Mesenchymal stem cell (in vitro differentiated cells and primary cell): ENCODE data around the gene PSME4.
A peak's percentile ranks its signal among the peaks of the same experiment; 100 is the strongest.
"Not testable (repeated sequence)": the region's sequence is repeated elsewhere in the genome, so short reads cannot be mapped to it uniquely, and the experiment has no call there.

ENCODE experiments used
- DNase-seq: peaks from one replicate; pipeline ENCODE4 v3.0.0-alpha.2; 2013
- H2AFZ ChIP-seq: one replicate; pipeline ENCODE4 v1.6.1; 2013; ENCODE audit warnings: low read depth, mild to moderate bottlenecking, control low read depth, inconsistent platforms, low read length, moderate library complexity
- H2AK5ac ChIP-seq: 2 replicates; pipeline ENCODE4 v1.6.1; 2013; ENCODE audit warnings: low read length, moderate library complexity, mild to moderate bottlenecking, inconsistent platforms; ENCODE audit not compliant: severe bottlenecking
- H2BK120ac ChIP-seq: one replicate; pipeline ENCODE4 v1.6.1; 2013; ENCODE audit warnings: low read depth, mild to moderate bottlenecking, inconsistent platforms, low read length, moderate library complexity
- H2BK12ac ChIP-seq, 2 experiments: one replicate each; pipeline ENCODE4 v1.6.1; 2013; ENCODE audit warnings: inconsistent platforms in 2 of 2, low read length in 2 of 2, mild to moderate bottlenecking in 2 of 2, moderate library complexity in 2 of 2, control low read depth in 1 of 2
- H2BK15ac ChIP-seq: one replicate; pipeline ENCODE4 v1.6.1; 2013; ENCODE audit warnings: mild to moderate bottlenecking, low read depth, inconsistent platforms; ENCODE audit not compliant: poor library complexity, severe bottlenecking
- H2BK5ac ChIP-seq: 2 replicates; pipeline ENCODE4 v1.6.1; 2013; ENCODE audit warnings: low read depth, mild to moderate bottlenecking, low read length, control low read depth, inconsistent platforms; ENCODE audit not compliant: poor library complexity, severe bottlenecking
- H3K14ac ChIP-seq, 2 experiments: one replicate each; pipeline ENCODE4 v1.6.1; 2013; ENCODE audit warnings: inconsistent platforms in 2 of 2, low read length in 2 of 2, control low read depth in 1 of 2, mild to moderate bottlenecking in 1 of 2, moderate library complexity in 1 of 2
- H3K18ac ChIP-seq, 2 experiments: one replicate each; pipeline ENCODE4 v1.6.1; 2013; ENCODE audit warnings: inconsistent platforms in 2 of 2, low read length in 2 of 2, control low read depth in 1 of 2, low read depth in 1 of 2, mild to moderate bottlenecking in 1 of 2
- H3K23ac ChIP-seq, 2 experiments: one replicate each; pipeline ENCODE4 v1.6.1; 2013; ENCODE audit warnings: inconsistent platforms in 2 of 2, low read length in 2 of 2, mild to moderate bottlenecking in 2 of 2, moderate library complexity in 2 of 2, control low read depth in 1 of 2
- H3K27ac ChIP-seq: 2 replicates; pipeline ENCODE4 v1.5.1; 2013; ENCODE audit warnings: mild to moderate bottlenecking, moderate library complexity, low read length, control low read depth, inconsistent platforms; ENCODE audit not compliant: poor library complexity, severe bottlenecking
- H3K27me3 ChIP-seq, 2 experiments: 2 replicates each; pipeline versions ENCODE4 v1.6.1 to v1.7.0; 2013; ENCODE audit warnings: low read length in 2 of 2, mild to moderate bottlenecking in 2 of 2, moderate library complexity in 2 of 2, control low read depth in 1 of 2, inconsistent platforms in 1 of 2; ENCODE audit not compliant: control insufficient read depth in 1 of 2, insufficient read depth in 1 of 2
- H3K36me3 ChIP-seq, 2 experiments: 2 replicates each; pipeline versions ENCODE4 v1.6.1 to v1.7.0; 2013; ENCODE audit warnings: low read length in 2 of 2, control low read depth in 1 of 2, inconsistent platforms in 1 of 2, low read depth in 1 of 2, mild to moderate bottlenecking in 1 of 2; ENCODE audit not compliant: insufficient read depth in 2 of 2, control insufficient read depth in 1 of 2
- H3K4ac ChIP-seq, 2 experiments: one replicate each; pipeline ENCODE4 v1.6.1; 2013; ENCODE audit warnings: inconsistent platforms in 2 of 2, low read length in 2 of 2, mild to moderate bottlenecking in 2 of 2, moderate library complexity in 2 of 2, control low read depth in 1 of 2, low read depth in 1 of 2
- H3K4me1 ChIP-seq: 2 replicates; pipeline ENCODE4 v1.6.1; 2013; ENCODE audit warnings: low read depth, low read length, control low read depth; ENCODE audit not compliant: control insufficient read depth, insufficient read depth
- H3K4me2 ChIP-seq: 2 replicates; pipeline ENCODE4 v1.6.1; 2013; ENCODE audit warnings: low read length, mild to moderate bottlenecking, inconsistent platforms; ENCODE audit not compliant: poor library complexity, severe bottlenecking
- H3K4me3 ChIP-seq, 2 experiments: 2 replicates each; pipeline versions ENCODE4 v1.5.1 to v1.7.0; 2013; ENCODE audit warnings: low read length in 2 of 2, mild to moderate bottlenecking in 2 of 2, control low read depth in 1 of 2, low read depth in 1 of 2; ENCODE audit not compliant: insufficient read depth in 1 of 2
- H3K79me1 ChIP-seq: replicated peaks from 2 replicates; pipeline ENCODE4 v1.6.1; 2013; ENCODE audit warnings: mild to moderate bottlenecking, control low read depth, low read length, inconsistent platforms; ENCODE audit not compliant: poor library complexity, severe bottlenecking
- H3K9ac ChIP-seq: 2 replicates; pipeline ENCODE4 v1.7.0; 2013; ENCODE audit warnings: mild to moderate bottlenecking, low read length, moderate library complexity
- H3K9me3 ChIP-seq: 2 replicates; pipeline ENCODE4 v1.7.0; 2013; ENCODE audit warnings: mild to moderate bottlenecking, low read length; ENCODE audit not compliant: control insufficient read depth
- H4K8ac ChIP-seq: one replicate; pipeline ENCODE4 v1.6.1; 2013; ENCODE audit warnings: inconsistent platforms, mild to moderate bottlenecking, low read length, moderate library complexity
- H4K91ac ChIP-seq: one replicate; pipeline ENCODE4 v1.6.1; 2013; ENCODE audit warnings: mild to moderate bottlenecking, low read length, inconsistent platforms
- WGBS: methylation state at CpG from one replicate; pipeline ENCODE4 v1.1.7; 2013; ENCODE audit warnings: mixed read lengths; 5-methylcytosine and 5-hydroxymethylcytosine counted together

The PSME4 gene

GRCh38 chr2:53854678-53855077 lies 116.1 kb downstream of the PSME4 start:
- no peak for DNase-seq
- peaks cover 19 to 30% of the 10 kb centered on the region in 2 experiments for H3K36me3 ChIP-seq
- no peaks in the 10 kb centered on the region for H3K9me3 ChIP-seq
- H2BK15ac ChIP-seq: no peak overlapping the region
- no peak overlapping the region for H2AFZ ChIP-seq
- H2BK120ac ChIP-seq: no peak overlapping the region
- no peak overlapping the region for H3K4me2 ChIP-seq
- no peak overlapping the region for H4K8ac ChIP-seq
- H3K9ac ChIP-seq: no peak overlapping the region
- no peak overlapping the region for H3K18ac ChIP-seq
- peaks cover 2% of the 10 kb centered on the region for H3K4me1 ChIP-seq
- H3K4me3 ChIP-seq: no peak overlapping the region
- WGBS: 100% methylated on average over 2 of the region's 2 CpGs
- no peak overlapping the region for H2BK12ac ChIP-seq
- no peak overlapping the region for H3K27ac ChIP-seq
- H4K91ac ChIP-seq: no peak overlapping the region
- H3K14ac ChIP-seq: no peak overlapping the region
- H3K4ac ChIP-seq: no peak overlapping the region
- no peak overlapping the region for H2BK5ac ChIP-seq
- H3K79me1 ChIP-seq: peaks cover 21% of the 10 kb centered on the region
- no peak overlapping the region for H3K23ac ChIP-seq
- no peak overlapping the region for H2AK5ac ChIP-seq
- no peaks in the 10 kb centered on the region for H3K27me3 ChIP-seq

- Histone ChIP-seq H3K27ac (no peak overlapping the region), H3K4me1 (peaks cover 2% of the 10 kb centered on the region), H3K36me3 (peaks cover 14 to 38% of the 10 kb centered on the region in 2 experiments), H4K8ac (no peak overlapping the region), H2BK120ac (no peak overlapping the region), H3K23ac (no peak overlapping the region), H2BK5ac (no peak overlapping the region), H3K9me3 (no peaks in the 10 kb centered on the region), H4K91ac (no peak overlapping the region), H2AFZ (no peak overlapping the region), H2AK5ac (no peak overlapping the region), H3K4me2 (no peak overlapping the region), H3K4ac (no peak overlapping the region), H3K9ac (no peak overlapping the region), H3K4me3 (no peak overlapping the region), H2BK15ac (no peak overlapping the region), H3K14ac (no peak overlapping the region), H3K79me1 (peaks cover 15% of the 10 kb centered on the region), H2BK12ac (no peak overlapping the region), H3K27me3 (no peaks in the 10 kb centered on the region), H3K18ac (no peak overlapping the region)
- 96% methylated on average over 4 of the region's 4 CpGs for WGBS
- no peak for DNase-seq
Observed at GRCh38 chr2:53852532-53852931, 118.3 kb downstream of the PSME4 start.

- not testable (repeated sequence) for H3K27ac ChIP-seq, H3K14ac ChIP-seq, H3K9ac ChIP-seq, H3K9me3 ChIP-seq, H2BK120ac ChIP-seq, H3K4me3 ChIP-seq, H3K4me1 ChIP-seq, H2AFZ ChIP-seq, H3K4ac ChIP-seq, H2BK15ac ChIP-seq, H4K8ac ChIP-seq, H2BK5ac ChIP-seq, H3K23ac ChIP-seq, H3K18ac ChIP-seq, H4K91ac ChIP-seq, H3K27me3 ChIP-seq, H2BK12ac ChIP-seq, H2AK5ac ChIP-seq, H3K4me2 ChIP-seq
- 86% methylated on average over 7 of the region's 9 CpGs for WGBS
- H3K79me1 ChIP-seq: peaks cover 11% of the 10 kb centered on the region
- DNase-seq: peak; percentile 38
- H3K36me3 ChIP-seq: peaks cover 14 to 35% of the 10 kb centered on the region in 2 experiments
Observed at GRCh38 chr2:53851052-53851757, 119.6 kb downstream of the PSME4 start.

- Histone ChIP-seq H3K27ac (no peak overlapping the region), H3K4me1 (no peaks in the 10 kb centered on the region), H3K4me2 (no peak overlapping the region), H3K79me1 (peaks cover 4% of the 10 kb centered on the region), H3K9me3 (no peaks in the 10 kb centered on the region), H3K18ac (no peak overlapping the region), H2BK15ac (no peak overlapping the region), H4K91ac (no peak overlapping the region), H4K8ac (no peak overlapping the region), H3K9ac (no peak overlapping the region), H2AFZ (no peak overlapping the region), H3K4me3 (no peak overlapping the region), H2BK12ac (no peak overlapping the region), H3K4ac (no peak overlapping the region), H2BK5ac (no peak overlapping the region), H3K36me3 (peaks cover under 1 to 13% of the 10 kb centered on the region in 2 experiments), H3K14ac (no peak overlapping the region), H3K27me3 (no peaks in the 10 kb centered on the region), H3K23ac (no peak overlapping the region), H2AK5ac (no peak overlapping the region), H2BK120ac (no peak overlapping the region)
- WGBS: no CpG with 5 or more reads among the region's 2 CpGs
- no peak for DNase-seq
Observed at GRCh38 chr2:53848062-53848461, 122.7 kb downstream of the PSME4 start.
